GM12878 (cell line): ENCODE results near the gene ULBP3. TPM values are rescaled to one million over a fixed set of nuclear protein-coding genes. Genes with fewer than 3 reads are reported as not detected.

Experiments
- ATAC-seq: fragments of 200-7000 bp; cut with Tn5 transposase; 3 replicates; pipeline ENCODE4 v1.9.1; 2020; ENCODE audit warnings: mild to moderate bottlenecking, moderate library complexity
- Bru-seq: library from RNA; stranded (reverse); fragments of 400-500 nt; gene quantifications from one replicate; lab custom pipeline; 2021; lab: Mats Ljungman, UMichigan
- BruChase-seq, 2 experiments: library from RNA; stranded (reverse); fragments of 400-500 nt; gene quantifications; one replicate each; lab custom pipeline; 2021; lab: Mats Ljungman, UMichigan
- BruUV-seq: library from RNA; stranded (reverse); fragments of 400-500 nt; replicated peaks from 2 replicates; lab custom pipeline; 2021; lab: Mats Ljungman, UMichigan
- CTCF ChIA-PET: fragments of 300-600 bp; sonication (Branson Sonifier 250); formaldehyde crosslinking; extraction: SDS; loops from one replicate; lab custom pipeline; 2021; ENCODE audit warnings: inconsistent platforms; lab: Yijun Ruan, JAX
- POLR2A ChIA-PET: fragments of 350-600 bp; formaldehyde crosslinking; extraction: SDS; loops from one replicate; lab custom pipeline; 2021; ENCODE audit warnings: inconsistent platforms; lab: Charles Lee
- RAD21 ChIA-PET: fragments of 300-600 bp; sonication (Branson Sonifier 250); formaldehyde crosslinking; loops from one replicate; lab custom pipeline; 2023; ENCODE audit warnings: antibody characterized with exemption; ENCODE audit not compliant: unreplicated experiment; lab: Charles Lee
- SMC1A ChIA-PET: fragments of 300-600 bp; sonication (Branson Sonifier 250); formaldehyde crosslinking; loops from one replicate; lab custom pipeline; 2023; ENCODE audit not compliant: unreplicated experiment, uncharacterized antibody; lab: Charles Lee
- DNase-seq: peaks from one replicate; pipeline ENCODE4 v3.0.0-alpha.2; 2011; ENCODE audit warnings: low read depth, low spot score
- FAIRE-seq: peaks from 3 replicates; lab custom pipeline; 2011; peaks lifted over from hg19 to GRCh38; lab: Jason Lieb, UNC
- H2AFZ ChIP-seq: 2 replicates; pipeline ENCODE4 v1.6.0; 2011; ENCODE audit warnings: low read depth, low read length, control low read depth; ENCODE audit not compliant: control insufficient read depth
- H3K27ac ChIP-seq: 2 replicates; pipeline ENCODE4 v1.5.1; 2011; ENCODE audit warnings: control low read depth; ENCODE audit not compliant: control insufficient read depth, insufficient read depth
- H3K27me3 ChIP-seq, 2 experiments: replicated peaks in 1 of 2; 2 replicates each; pipeline versions ENCODE4 v1.6.0 to v1.6.1; 2011; ENCODE audit warnings: low read length in 1 of 2; ENCODE audit not compliant: control insufficient read depth in 2 of 2, insufficient read depth in 2 of 2
- H3K36me3 ChIP-seq, 2 experiments: 2 replicates each; pipeline ENCODE4 v1.5.1; 2011; ENCODE audit warnings: low read length in 1 of 2; ENCODE audit not compliant: control insufficient read depth in 2 of 2, insufficient read depth in 2 of 2
- H3K4me1 ChIP-seq: 2 replicates; pipeline ENCODE4 v1.6.1; 2011; ENCODE audit warnings: mild to moderate bottlenecking, low read length, moderate library complexity, mixed read lengths; ENCODE audit not compliant: control insufficient read depth, insufficient read depth
- H3K4me2 ChIP-seq: 2 replicates; pipeline ENCODE4 v1.6.0; 2011; ENCODE audit warnings: control low read depth; ENCODE audit not compliant: control insufficient read depth, insufficient read depth
- H3K4me3 ChIP-seq: fragments of 200-600 bp; sonication (generic); 2 replicates; pipeline ENCODE4 v1.5.1; 2016
- H3K79me2 ChIP-seq: 2 replicates; pipeline ENCODE4 v1.6.0; 2011; ENCODE audit warnings: low read length; ENCODE audit not compliant: control insufficient read depth, insufficient read depth
- H3K9ac ChIP-seq: 2 replicates; pipeline ENCODE4 v1.8.0; 2011; ENCODE audit warnings: low read length, control low read depth, mixed read lengths; ENCODE audit not compliant: control insufficient read depth, insufficient read depth
- H3K9me3 ChIP-seq: replicated peaks from 3 replicates; pipeline ENCODE4 v1.5.1; 2011; ENCODE audit warnings: mild to moderate bottlenecking, low read length; ENCODE audit not compliant: control insufficient read depth, insufficient read depth
- H4K20me1 ChIP-seq: 2 replicates; pipeline ENCODE4 v1.6.0; 2011; ENCODE audit not compliant: control insufficient read depth, insufficient read depth
- BMI1 ChIP-seq: fragments of 450-650 bp; IDR thresholded peaks from 2 replicates; pipeline ENCODE4 v1.6.1; 2016; ENCODE audit warnings: mild to moderate bottlenecking, moderate library complexity, borderline replicate concordance
- LARP7 ChIP-seq: fragments of 450-650 bp; IDR thresholded peaks from 2 replicates; pipeline ENCODE4 v1.6.1; 2017; ENCODE audit warnings: mild to moderate bottlenecking
- NBN ChIP-seq: fragments of 450-650 bp; IDR thresholded peaks from 2 replicates; pipeline ENCODE4 v1.6.1; 2016
- POLR2A ChIP-seq: IDR thresholded peaks from 2 replicates; pipeline ENCODE4 v1.6.1; 2011; ENCODE audit warnings: low read depth, mild to moderate bottlenecking, low read length
- SIN3A ChIP-seq: IDR thresholded peaks from 2 replicates; pipeline ENCODE4 v1.6.1; 2012; ENCODE audit warnings: low read depth, low read length, improper control_type of control experiment
- SMAD1 ChIP-seq: fragments of 450-650 bp; IDR thresholded peaks from 2 replicates; pipeline ENCODE4 v1.6.1; 2018; ENCODE audit warnings: mild to moderate bottlenecking, low read depth; ENCODE audit not compliant: partially characterized antibody
- WRNIP1 ChIP-seq: IDR thresholded peaks from 2 replicates; pipeline ENCODE4 v1.6.1; 2011; ENCODE audit warnings: low read depth, low read length, improper control_type of control experiment, borderline replicate concordance
- YY1 ChIP-seq: IDR thresholded peaks from 2 replicates; pipeline ENCODE4 v1.6.1; 2011; ENCODE audit warnings: low read depth, mild to moderate bottlenecking, low read length
- ZNF384 ChIP-seq: IDR thresholded peaks from 2 replicates; pipeline ENCODE4 v1.6.1; 2012; ENCODE audit warnings: low read depth, mild to moderate bottlenecking, low read length, improper control_type of control experiment, borderline replicate concordance
- WGBS: methylation state at CpG from one replicate; pipeline ENCODE4 v1.1.6; 2016; ENCODE audit warnings: low lambda C conversion rate; ENCODE audit not compliant: insufficient replicate concordance, insufficient coverage; ENCODE audit errors: missing lambda C conversion rate; 5-methylcytosine and 5-hydroxymethylcytosine counted together
- in situ Hi-C: fragments of 300-500 bp; cut with MboI; formaldehyde crosslinking; loops from 9 replicates; pipeline ENCODE4 v1.14.3; 2018; ENCODE audit warnings: mixed read lengths
- intact Hi-C: fragments of 100-400 bp; cut with micrococcal nuclease; formaldehyde crosslinking; loops from one replicate; pipeline ENCODE4 v1.14.2; 2022; ENCODE audit not compliant: unreplicated experiment
- long read RNA-seq, 2 experiments: library from polyadenylated mRNA; unstranded; transcript quantifications; one replicate each; pipeline ENCODE4 v2.0.0, GENCODE V29; 2019 to 2020
- polyA minus RNA-seq, 3 experiments: library from RNA; depleted of rRNA, polyadenylated mRNA; stranded (reverse); fragments of >200 nt; gene quantifications; 2 replicates each; pipeline ENCODE4 v1.2.3, GENCODE V29; 2011
- polyA plus RNA-seq, 11 experiments: library from polyadenylated mRNA; depleted of rRNA in 4 of 11; unstranded in 6 of 11; stranded (reverse) in 5 of 11; fragments of >200 nt; fragmentation: Nextera tagmentation in 4 of 11; fragmentation: Illumina TruSeq in 1 of 11; extraction: Ambion mirVana in 4 of 11; extraction: Trizol in 1 of 11; gene quantifications; 1 replicate in 1 of 11; 2 replicates in 10 of 11; pipeline versions ENCODE4 v1.2.1 to v1.2.3, GENCODE V29; 2011 to 2016; ENCODE audit warnings: inconsistent platforms in 2 of 11, missing spikeins in 2 of 11, low read depth in 1 of 11
- total RNA-seq, 4 experiments: library from RNA; depleted of rRNA in 3 of 4; stranded (reverse); fragments of >200 nt in 3 of 4; fragmentation: Illumina TruSeq in 1 of 4; extraction: Trizol in 1 of 4; gene quantifications; 2 replicates each; pipeline versions ENCODE4 v1.2.1 to v1.2.3, GENCODE V29; 2013 to 2021
- TF ChIP-seq, protein P1 (sequence below): IDR thresholded peaks from 2 replicates; pipeline ENCODE4 v1.6.1; 2012; ENCODE audit warnings: low read depth, low read length, improper control_type of control experiment
- TF ChIP-seq, protein P2 (sequence below): fragments of 450-650 bp; conservative IDR thresholded peaks from 2 replicates; pipeline ENCODE4 v1.6.1; 2017; ENCODE audit warnings: mild to moderate bottlenecking, moderate library complexity
- TF ChIP-seq, protein P3 (sequence below): IDR thresholded peaks from 2 replicates; pipeline ENCODE4 v1.6.1; 2012; ENCODE audit warnings: low read length, inconsistent platforms
- TF ChIP-seq, protein P4 (sequence below): fragments of 150-350 bp; IDR thresholded peaks from 2 replicates; pipeline ENCODE4 v1.6.1; 2014; ENCODE audit warnings: mild to moderate bottlenecking, low read depth, low read length

The ULBP3 gene
- not detected in 2 replicates for total RNA-seq (2013; cell fraction: nucleolus; rRNA removed)
- total RNA-seq (2014; rRNA removed) = 0.22 TPM in 1 of 2 replicates, not detected in the other
- total RNA-seq (2014; rRNA removed; fragmentation: Illumina TruSeq; extraction: Trizol) = not detected in 2 replicates
- total RNA-seq (2021) = not detected in 2 replicates
- polyA plus RNA-seq (2011; ENCODE audit: low read depth) = not detected
- 0.16 and 0.17 TPM in 2 replicates for polyA plus RNA-seq (2011; rRNA removed)
- polyA plus RNA-seq (2011; cell fraction: cytosol; rRNA removed) = 0.23 and 0.24 TPM in 2 replicates
- polyA plus RNA-seq (2011; cell fraction: nucleus; rRNA removed) = not detected in 2 replicates
- 0.24 and 0.28 TPM in 2 replicates for polyA plus RNA-seq (2012)
- not detected in 2 replicates for polyA plus RNA-seq (2014; fragmentation: Illumina TruSeq; extraction: Trizol)
- polyA plus RNA-seq (2014; fragmentation: Nextera tagmentation; extraction: Ambion mirVana) = not detected
- polyA plus RNA-seq (2014; rRNA removed) = 0.08 TPM in 1 of 2 replicates, not detected in the other
- polyA plus RNA-seq (2016; fragmentation: Nextera tagmentation; extraction: Ambion mirVana) = not detected
- polyA minus RNA-seq (2011; rRNA and poly(A)+ RNA removed) = 0.21 and 0.73 TPM in 2 replicates
- polyA minus RNA-seq (2011; cell fraction: cytosol; rRNA and poly(A)+ RNA removed) = not detected in 2 replicates
- not detected in 2 replicates for polyA minus RNA-seq (2011; cell fraction: nucleus; rRNA and poly(A)+ RNA removed)
- percentile 22 among the genes with signal in this experiment for Bru-seq, nascent RNA
- not detected for BruChase-seq, experiment 1, labeled RNA remaining after a 6-hour chase
- BruChase-seq, experiment 2, labeled RNA remaining after a 2-hour chase = percentile 19 among the genes with signal in this experiment
- long read RNA-seq, experiment 1 = 0 reads
- long read RNA-seq, experiment 2 = 0 reads

DNA sequence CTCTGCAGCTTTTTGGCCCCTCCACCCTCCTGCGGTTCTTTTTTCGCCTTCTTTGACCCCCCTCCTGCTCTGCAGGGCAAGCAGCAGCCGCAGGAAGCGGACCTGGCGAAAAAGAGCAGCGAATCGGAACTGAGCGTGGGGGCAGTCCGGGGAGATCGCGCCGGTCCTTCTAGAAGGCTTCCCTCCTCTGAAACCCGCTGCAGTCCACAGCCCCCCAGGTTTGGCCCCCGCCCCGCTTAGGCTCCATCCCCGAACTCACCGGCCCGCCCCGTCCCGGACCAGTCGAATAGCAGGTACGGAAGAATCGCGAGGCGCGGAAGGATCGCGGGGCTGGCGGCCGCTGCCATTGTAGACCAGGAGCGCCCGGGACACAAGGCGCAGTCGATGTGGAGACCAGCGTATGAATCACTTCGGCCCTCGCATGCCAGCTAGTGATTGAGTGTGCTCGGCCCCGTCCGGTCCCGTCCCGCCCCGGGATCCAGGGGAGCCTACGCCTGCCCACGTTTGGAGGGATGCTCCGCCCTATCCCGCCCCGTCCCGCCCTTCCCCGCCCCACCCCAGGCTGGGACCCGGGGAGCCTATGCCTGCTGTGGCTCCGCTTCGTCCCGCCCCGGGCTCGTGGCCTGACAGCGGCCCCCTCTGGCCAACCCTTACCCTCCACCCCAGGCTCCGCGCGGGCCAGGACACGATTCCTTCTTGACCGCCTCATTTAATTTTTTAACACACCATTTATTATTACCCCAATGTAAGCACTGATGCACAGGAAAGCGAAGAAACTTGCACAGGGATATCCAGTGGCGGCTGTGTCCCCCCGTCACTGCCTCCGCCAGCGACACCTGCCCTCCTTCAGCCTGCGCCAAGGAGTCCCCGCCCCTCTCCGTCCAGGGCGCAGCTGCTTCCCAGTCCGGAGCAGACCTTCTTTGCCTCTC is at the start of gene ULBP3:
ULBP3 (minus strand) TSS at position 402 of the 929 bp plus-strand sequence; CDS start at position 347, 55 bp downstream.
- FAIRE-seq (no peak), DNase-seq (no peak), ATAC-seq (peak; percentile 93)
- ChIA-PET SMC1A (interaction anchor here (1.7 kb wide), 1 partner anchor 268 kb away, joined by 3 read pairs; no protein-coding TSS in a partner anchor), POLR2A (no interaction called here), RAD21 (no interaction called here), CTCF (interaction anchor here (0.9 to 2.6 kb wide), 6 partner anchors 9 to 327 kb away, joined by 3 to 33 read pairs (median 4); no protein-coding TSS in a partner anchor)
- peak within 1 kb of the TSS; percentile 57 for H3K4me3 ChIP-seq
- H4K20me1 ChIP-seq = no peaks in the 10 kb centered on the region
- no TSS peak for BruUV-seq
- H3K9ac ChIP-seq = no peak within 1 kb of the TSS
- no peaks in the 10 kb centered on the region for H3K4me1 ChIP-seq
- peaks cover 0 to 2% of the 10 kb centered on the region in 2 experiments; a peak in 1 of 4 replicates for H3K27me3 ChIP-seq
- H2AFZ ChIP-seq = peak within 1 kb of the TSS; percentile 77
- intact Hi-C loops = loop anchor here (5.0 kb wide), 1 partner anchor 132 kb away; no protein-coding TSS in a partner anchor
- H3K79me2 ChIP-seq = no peaks in the 10 kb centered on the region
- WGBS = 12% methylated on average over 47 of the region's 72 CpGs
- in situ Hi-C loops = no loop called here
- H3K4me2 ChIP-seq = peak within 1 kb of the TSS; percentile 79
- H3K36me3 ChIP-seq = no peaks in the 10 kb centered on the region
- no peak within 1 kb of the TSS for H3K27ac ChIP-seq
- H3K9me3 ChIP-seq = no peaks in the 10 kb centered on the region
- TF ChIP-seq YY1 = peak; percentile 55
- peak; percentile 38; the same call in 1 of the 2 replicates for TF ChIP-seq POLR2A
- TF ChIP-seq BMI1 = no peak
- no peak for TF ChIP-seq NBN
- no peak for TF ChIP-seq SMAD1
- TF ChIP-seq, protein P1, sequence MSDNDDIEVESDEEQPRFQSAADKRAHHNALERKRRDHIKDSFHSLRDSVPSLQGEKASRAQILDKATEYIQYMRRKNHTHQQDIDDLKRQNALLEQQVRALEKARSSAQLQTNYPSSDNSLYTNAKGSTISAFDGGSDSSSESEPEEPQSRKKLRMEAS = no peak
- no peak for TF ChIP-seq WRNIP1
- TF ChIP-seq ZNF384 = no peak
- no peak for TF ChIP-seq SIN3A
- TF ChIP-seq, protein P2, sequence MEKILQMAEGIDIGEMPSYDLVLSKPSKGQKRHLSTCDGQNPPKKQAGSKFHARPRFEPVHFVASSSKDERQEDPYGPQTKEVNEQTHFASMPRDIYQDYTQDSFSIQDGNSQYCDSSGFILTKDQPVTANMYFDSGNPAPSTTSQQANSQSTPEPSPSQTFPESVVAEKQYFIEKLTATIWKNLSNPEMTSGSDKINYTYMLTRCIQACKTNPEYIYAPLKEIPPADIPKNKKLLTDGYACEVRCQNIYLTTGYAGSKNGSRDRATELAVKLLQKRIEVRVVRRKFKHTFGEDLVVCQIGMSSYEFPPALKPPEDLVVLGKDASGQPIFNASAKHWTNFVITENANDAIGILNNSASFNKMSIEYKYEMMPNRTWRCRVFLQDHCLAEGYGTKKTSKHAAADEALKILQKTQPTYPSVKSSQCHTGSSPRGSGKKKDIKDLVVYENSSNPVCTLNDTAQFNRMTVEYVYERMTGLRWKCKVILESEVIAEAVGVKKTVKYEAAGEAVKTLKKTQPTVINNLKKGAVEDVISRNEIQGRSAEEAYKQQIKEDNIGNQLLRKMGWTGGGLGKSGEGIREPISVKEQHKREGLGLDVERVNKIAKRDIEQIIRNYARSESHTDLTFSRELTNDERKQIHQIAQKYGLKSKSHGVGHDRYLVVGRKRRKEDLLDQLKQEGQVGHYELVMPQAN = no peak
- TF ChIP-seq LARP7 = no peak
- TF ChIP-seq, protein P3, sequence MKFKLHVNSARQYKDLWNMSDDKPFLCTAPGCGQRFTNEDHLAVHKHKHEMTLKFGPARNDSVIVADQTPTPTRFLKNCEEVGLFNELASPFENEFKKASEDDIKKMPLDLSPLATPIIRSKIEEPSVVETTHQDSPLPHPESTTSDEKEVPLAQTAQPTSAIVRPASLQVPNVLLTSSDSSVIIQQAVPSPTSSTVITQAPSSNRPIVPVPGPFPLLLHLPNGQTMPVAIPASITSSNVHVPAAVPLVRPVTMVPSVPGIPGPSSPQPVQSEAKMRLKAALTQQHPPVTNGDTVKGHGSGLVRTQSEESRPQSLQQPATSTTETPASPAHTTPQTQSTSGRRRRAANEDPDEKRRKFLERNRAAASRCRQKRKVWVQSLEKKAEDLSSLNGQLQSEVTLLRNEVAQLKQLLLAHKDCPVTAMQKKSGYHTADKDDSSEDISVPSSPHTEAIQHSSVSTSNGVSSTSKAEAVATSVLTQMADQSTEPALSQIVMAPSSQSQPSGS = no peak
- TF ChIP-seq, protein P4, sequence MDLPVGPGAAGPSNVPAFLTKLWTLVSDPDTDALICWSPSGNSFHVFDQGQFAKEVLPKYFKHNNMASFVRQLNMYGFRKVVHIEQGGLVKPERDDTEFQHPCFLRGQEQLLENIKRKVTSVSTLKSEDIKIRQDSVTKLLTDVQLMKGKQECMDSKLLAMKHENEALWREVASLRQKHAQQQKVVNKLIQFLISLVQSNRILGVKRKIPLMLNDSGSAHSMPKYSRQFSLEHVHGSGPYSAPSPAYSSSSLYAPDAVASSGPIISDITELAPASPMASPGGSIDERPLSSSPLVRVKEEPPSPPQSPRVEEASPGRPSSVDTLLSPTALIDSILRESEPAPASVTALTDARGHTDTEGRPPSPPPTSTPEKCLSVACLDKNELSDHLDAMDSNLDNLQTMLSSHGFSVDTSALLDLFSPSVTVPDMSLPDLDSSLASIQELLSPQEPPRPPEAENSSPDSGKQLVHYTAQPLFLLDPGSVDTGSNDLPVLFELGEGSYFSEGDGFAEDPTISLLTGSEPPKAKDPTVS = no peak
